Parathyroid adenoma (tissue), 2 donors: ENCODE results near the gene MGMT.

Experiments used
- H2AFZ ChIP-seq: fragments of 300-600 bp; sonication (generic); one replicate; pipeline ENCODE4 v1.7.0; 2017; ENCODE audit warnings: antibody characterized with exemption, mild to moderate bottlenecking
- H3K27ac ChIP-seq: fragments of 300-600 bp; sonication (generic); one replicate; pipeline ENCODE4 v1.7.0; 2017
- H3K27me3 ChIP-seq: fragments of 300-600 bp; sonication (generic); one replicate; pipeline ENCODE4 v1.7.0; 2017; ENCODE audit warnings: low read length; ENCODE audit not compliant: control insufficient read depth, insufficient read depth
- H3K36me3 ChIP-seq: fragments of 300-600 bp; sonication (generic); one replicate; pipeline ENCODE4 v1.7.0; 2017; ENCODE audit warnings: low read length; ENCODE audit not compliant: control insufficient read depth, insufficient read depth
- H3K4me1 ChIP-seq: fragments of 300-600 bp; sonication (generic); one replicate; pipeline ENCODE4 v1.7.0; 2017; ENCODE audit warnings: control low read depth
- H3K4me2 ChIP-seq: fragments of 300-600 bp; sonication (generic); one replicate; pipeline ENCODE4 v1.7.0; 2017; ENCODE audit warnings: low read length
- H3K4me3 ChIP-seq: fragments of 300-600 bp; sonication (generic); one replicate; pipeline ENCODE4 v1.7.0; 2017; ENCODE audit warnings: low read depth, low read length
- H3K79me2 ChIP-seq: fragments of 300-600 bp; sonication (generic); one replicate; pipeline ENCODE4 v1.7.0; 2017; ENCODE audit warnings: control low read depth
- H3K9ac ChIP-seq: fragments of 300-600 bp; sonication (generic); one replicate; pipeline ENCODE4 v1.7.0; 2017; ENCODE audit warnings: mild to moderate bottlenecking
- H3K9me3 ChIP-seq: fragments of 300-600 bp; sonication (generic); one replicate; pipeline ENCODE4 v1.7.0; 2017; ENCODE audit warnings: low read length; ENCODE audit not compliant: control insufficient read depth
- TF ChIP-seq, protein P1 (sequence below): fragments of 300-600 bp; sonication (generic); IDR thresholded peaks from one replicate; pipeline ENCODE4 v1.7.0; 2017; ENCODE audit warnings: antibody characterized with exemption, mild to moderate bottlenecking
- donor health status: primary hyperparathyroidism.

The MGMT gene

DNA sequence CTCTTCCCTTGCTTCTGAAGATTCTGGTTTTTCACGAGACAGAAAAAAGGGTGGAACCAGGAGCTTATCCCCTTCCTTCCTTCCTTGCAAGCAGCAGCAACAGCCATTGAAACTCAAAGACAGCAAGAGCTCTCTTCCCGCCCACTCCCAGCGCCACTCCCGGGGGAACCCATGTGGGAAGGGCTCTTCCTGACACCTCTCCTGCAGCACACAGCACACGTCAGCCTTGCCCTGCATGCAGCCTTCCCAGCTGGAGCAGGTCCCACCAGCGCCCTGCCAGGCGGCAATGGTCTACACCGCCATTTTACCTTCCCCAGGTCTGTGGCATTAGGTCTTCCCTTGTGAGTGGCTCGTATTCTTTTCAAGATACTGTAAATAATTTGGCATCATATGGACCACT is 161.8 kb downstream of the MGMT start:
- Histone ChIP-seq H3K9me3 (no peaks in the 10 kb centered on the region), H3K36me3 (no peaks in the 10 kb centered on the region), H3K4me3 (no peak overlapping the region), H3K9ac (no peak overlapping the region), H2AFZ (no peak overlapping the region), H3K4me2 (no peak overlapping the region), H3K79me2 (no peaks in the 10 kb centered on the region), H3K27me3 (no peaks in the 10 kb centered on the region), H3K4me1 (no peaks in the 10 kb centered on the region), H3K27ac (no peak overlapping the region)
- TF ChIP-seq, protein P1, sequence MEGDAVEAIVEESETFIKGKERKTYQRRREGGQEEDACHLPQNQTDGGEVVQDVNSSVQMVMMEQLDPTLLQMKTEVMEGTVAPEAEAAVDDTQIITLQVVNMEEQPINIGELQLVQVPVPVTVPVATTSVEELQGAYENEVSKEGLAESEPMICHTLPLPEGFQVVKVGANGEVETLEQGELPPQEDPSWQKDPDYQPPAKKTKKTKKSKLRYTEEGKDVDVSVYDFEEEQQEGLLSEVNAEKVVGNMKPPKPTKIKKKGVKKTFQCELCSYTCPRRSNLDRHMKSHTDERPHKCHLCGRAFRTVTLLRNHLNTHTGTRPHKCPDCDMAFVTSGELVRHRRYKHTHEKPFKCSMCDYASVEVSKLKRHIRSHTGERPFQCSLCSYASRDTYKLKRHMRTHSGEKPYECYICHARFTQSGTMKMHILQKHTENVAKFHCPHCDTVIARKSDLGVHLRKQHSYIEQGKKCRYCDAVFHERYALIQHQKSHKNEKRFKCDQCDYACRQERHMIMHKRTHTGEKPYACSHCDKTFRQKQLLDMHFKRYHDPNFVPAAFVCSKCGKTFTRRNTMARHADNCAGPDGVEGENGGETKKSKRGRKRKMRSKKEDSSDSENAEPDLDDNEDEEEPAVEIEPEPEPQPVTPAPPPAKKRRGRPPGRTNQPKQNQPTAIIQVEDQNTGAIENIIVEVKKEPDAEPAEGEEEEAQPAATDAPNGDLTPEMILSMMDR, result no peak

DNA sequence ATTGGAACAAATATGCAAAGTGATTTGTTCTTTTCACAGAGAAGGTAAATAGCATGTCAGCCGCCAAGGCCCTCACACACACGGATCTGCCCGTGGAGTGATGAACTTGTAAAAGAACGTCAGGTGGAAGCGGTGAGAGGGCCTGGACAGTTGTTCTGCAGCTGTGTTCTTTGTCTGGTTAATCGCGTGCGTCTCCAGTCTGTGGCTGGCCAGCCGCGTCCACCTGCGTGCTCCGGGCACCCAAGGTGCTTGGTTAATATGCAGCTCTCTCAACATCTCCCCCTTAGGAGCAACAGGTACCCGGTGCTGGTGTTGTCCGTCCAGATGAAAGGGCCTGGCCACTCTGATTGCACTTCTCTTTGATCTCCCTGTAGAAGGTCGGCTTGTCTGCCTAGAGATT is 162.9 kb downstream of the MGMT start:
- Histone ChIP-seq H2AFZ (no peak overlapping the region), H3K27me3 (no peaks in the 10 kb centered on the region), H3K4me3 (no peak overlapping the region), H3K9ac (no peak overlapping the region), H3K9me3 (no peaks in the 10 kb centered on the region), H3K79me2 (no peaks in the 10 kb centered on the region), H3K4me1 (no peaks in the 10 kb centered on the region), H3K36me3 (no peaks in the 10 kb centered on the region), H3K4me2 (no peak overlapping the region), H3K27ac (no peak overlapping the region)
- TF ChIP-seq, protein P1, result no peak

DNA sequence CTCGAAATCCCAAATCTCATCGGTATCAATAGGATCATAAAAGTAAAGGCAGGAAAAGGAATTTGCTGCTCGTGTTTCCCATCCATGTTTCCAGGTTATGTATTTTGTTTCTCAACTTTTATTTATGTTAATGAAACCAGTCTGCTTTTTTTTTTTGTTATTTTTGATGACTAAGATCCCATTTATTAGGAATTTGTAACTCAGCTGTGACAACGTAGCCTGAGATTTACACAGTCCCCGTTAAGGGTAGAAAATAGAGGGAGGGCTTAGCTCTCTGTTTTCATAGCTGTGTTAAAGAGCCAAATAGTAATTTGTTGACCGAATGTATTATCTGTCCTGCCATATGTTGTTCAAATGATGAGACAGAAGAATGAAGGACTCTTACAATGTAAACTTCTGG is 164.0 kb downstream of the MGMT start:
- H3K27ac ChIP-seq, result no peak overlapping the region
- no peaks in the 10 kb centered on the region for H3K36me3 ChIP-seq
- H3K9me3 ChIP-seq, result no peaks in the 10 kb centered on the region
- H3K27me3 ChIP-seq, result no peaks in the 10 kb centered on the region
- TF ChIP-seq, protein P1, result no peak
- no peak overlapping the region for H3K4me3 ChIP-seq
- H3K4me2 ChIP-seq, result no peak overlapping the region
- no peaks in the 10 kb centered on the region for H3K79me2 ChIP-seq
- no peak overlapping the region for H3K9ac ChIP-seq
- no peak overlapping the region for H2AFZ ChIP-seq
- no peaks in the 10 kb centered on the region for H3K4me1 ChIP-seq

DNA sequence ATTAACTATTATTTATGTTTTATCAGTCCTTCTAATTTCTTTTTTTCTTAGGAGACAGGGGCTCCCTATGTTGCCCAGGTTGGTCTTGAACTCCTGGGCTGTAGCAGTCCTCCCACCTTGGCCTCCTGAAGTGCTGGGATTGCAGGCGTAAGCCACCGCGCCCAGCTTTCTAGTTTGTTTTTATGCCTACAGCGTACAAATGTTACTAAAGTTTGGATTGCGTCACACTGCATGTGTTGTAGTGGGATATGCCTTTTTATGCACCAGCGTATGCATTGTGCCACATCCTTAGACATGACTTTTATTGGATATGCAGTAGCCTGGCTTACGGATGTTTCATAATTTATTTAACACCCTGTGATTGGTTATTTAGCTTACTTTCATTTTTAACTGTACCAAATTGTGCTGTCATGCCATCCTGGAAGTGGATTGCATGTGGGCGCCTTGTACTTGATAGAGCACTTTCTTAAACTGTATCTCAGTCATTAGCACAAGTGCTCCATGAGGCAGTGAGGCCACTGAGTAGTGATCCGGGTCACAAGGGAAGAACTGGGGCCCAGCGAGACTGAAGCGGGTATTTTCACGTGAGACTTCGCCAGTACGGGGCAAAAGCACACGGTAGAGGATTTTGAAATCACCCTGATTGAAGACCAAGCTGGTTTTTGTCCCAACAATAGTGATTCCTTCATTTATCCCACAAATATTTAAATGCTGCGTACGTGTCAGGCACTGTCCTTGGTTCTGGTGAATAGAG is 165.0 kb downstream of the MGMT start:
- no peak overlapping the region for H2AFZ ChIP-seq
- TF ChIP-seq, protein P1, result no peak
- no peak overlapping the region for H3K27ac ChIP-seq
- H3K79me2 ChIP-seq, result no peaks in the 10 kb centered on the region
- H3K36me3 ChIP-seq, result no peaks in the 10 kb centered on the region
- H3K27me3 ChIP-seq, result no peaks in the 10 kb centered on the region
- H3K9me3 ChIP-seq, result no peaks in the 10 kb centered on the region
- no peak overlapping the region for H3K9ac ChIP-seq
- no peaks in the 10 kb centered on the region for H3K4me1 ChIP-seq
- no peak overlapping the region for H3K4me3 ChIP-seq
- H3K4me2 ChIP-seq, result no peak overlapping the region

DNA sequence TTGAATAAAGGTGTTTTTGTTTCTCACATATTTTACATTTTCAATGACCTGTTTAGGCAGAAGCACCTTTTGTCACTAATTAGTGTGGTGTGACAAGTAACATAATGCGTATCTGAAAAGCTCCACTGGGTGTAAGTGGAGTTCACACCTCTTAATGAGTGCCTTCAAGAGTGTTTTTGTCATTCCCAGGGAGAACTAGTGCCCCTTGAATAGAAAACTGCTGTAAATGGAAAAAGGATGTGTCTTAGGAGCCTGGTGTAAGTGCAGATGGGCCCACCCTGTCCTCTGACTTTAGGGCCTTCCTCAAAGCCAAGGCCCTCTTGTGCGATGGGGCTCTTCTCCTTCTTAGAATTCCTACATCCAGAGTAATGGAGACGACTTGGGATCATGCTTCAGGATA is 170.0 kb downstream of the MGMT start:
- H3K9me3 ChIP-seq, result no peaks in the 10 kb centered on the region
- no peaks in the 10 kb centered on the region for H3K27me3 ChIP-seq
- H3K79me2 ChIP-seq, result no peaks in the 10 kb centered on the region
- H3K4me1 ChIP-seq, result no peaks in the 10 kb centered on the region
- no peaks in the 10 kb centered on the region for H3K36me3 ChIP-seq
- H3K9ac ChIP-seq, result no peak overlapping the region
- H2AFZ ChIP-seq, result no peak overlapping the region
- no peak overlapping the region for H3K4me2 ChIP-seq
- H3K4me3 ChIP-seq, result no peak overlapping the region
- H3K27ac ChIP-seq, result no peak overlapping the region
- TF ChIP-seq, protein P1, result no peak
